Keratinocyte (primary cell): ENCODE data around the gene BEGAIN.

Source experiments
- EZH2 ChIP-seq: IDR thresholded peaks from one replicate; pipeline ENCODE4 v1.6.1; 2012; ENCODE audit warnings: inconsistent platforms, mild to moderate bottlenecking, low read length, moderate library complexity
- TF ChIP-seq, protein P1 (sequence below), 3 experiments: IDR thresholded peaks in 1 of 3; conservative IDR thresholded peaks in 1 of 3; optimal IDR thresholded peaks in 1 of 3; 2 replicates in 2 of 3; 3 replicates in 1 of 3; pipeline versions ENCODE3 to v1.5.1; 2011; ENCODE audit warnings: low read length in 3 of 3, mild to moderate bottlenecking in 3 of 3, moderate library complexity in 2 of 3, control low read depth in 1 of 3, inconsistent platforms in 1 of 3; ENCODE audit not compliant: insufficient read depth in 2 of 3; ENCODE audit errors: extremely low read depth in 1 of 3

DNA sequence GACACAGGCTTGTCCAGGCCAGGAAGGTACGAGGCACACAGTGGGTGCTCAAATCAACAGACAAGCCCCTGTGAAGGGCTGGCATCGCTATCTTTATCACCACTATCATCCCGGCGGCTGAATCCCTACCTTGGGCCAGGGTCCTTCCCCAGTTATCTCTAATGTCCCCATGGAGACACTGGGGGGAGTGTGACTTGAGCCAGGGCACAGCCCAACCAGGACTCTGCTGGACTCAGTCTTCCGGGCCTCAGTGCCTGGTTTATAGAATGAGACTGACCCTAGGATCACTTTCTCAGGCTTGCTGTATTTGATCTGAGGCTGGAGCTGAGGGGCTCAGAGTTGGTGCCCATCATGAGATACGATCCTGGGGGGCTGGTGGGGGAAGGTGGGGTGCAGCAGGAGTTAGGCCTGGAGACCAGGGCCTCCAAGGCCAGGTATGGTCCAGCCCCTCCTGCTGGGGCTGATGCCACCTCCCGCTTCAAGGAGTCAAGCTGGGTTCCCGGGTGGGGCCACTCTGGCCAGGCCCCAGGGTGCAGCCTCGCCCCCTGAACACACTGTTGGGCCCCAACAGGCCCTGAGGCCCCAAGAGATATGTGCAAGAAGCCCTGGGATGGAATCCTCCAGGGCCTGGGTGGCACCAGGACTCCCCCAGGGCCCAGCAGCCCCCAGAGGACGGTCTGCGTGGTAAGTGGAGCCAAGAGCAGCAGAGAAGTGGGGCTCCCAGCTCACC, 11.8 kb downstream of the BEGAIN start:
- TF ChIP-seq, protein P1, sequence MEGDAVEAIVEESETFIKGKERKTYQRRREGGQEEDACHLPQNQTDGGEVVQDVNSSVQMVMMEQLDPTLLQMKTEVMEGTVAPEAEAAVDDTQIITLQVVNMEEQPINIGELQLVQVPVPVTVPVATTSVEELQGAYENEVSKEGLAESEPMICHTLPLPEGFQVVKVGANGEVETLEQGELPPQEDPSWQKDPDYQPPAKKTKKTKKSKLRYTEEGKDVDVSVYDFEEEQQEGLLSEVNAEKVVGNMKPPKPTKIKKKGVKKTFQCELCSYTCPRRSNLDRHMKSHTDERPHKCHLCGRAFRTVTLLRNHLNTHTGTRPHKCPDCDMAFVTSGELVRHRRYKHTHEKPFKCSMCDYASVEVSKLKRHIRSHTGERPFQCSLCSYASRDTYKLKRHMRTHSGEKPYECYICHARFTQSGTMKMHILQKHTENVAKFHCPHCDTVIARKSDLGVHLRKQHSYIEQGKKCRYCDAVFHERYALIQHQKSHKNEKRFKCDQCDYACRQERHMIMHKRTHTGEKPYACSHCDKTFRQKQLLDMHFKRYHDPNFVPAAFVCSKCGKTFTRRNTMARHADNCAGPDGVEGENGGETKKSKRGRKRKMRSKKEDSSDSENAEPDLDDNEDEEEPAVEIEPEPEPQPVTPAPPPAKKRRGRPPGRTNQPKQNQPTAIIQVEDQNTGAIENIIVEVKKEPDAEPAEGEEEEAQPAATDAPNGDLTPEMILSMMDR (optimal IDR thresholded peaks at IDR 0.05 in 1 of 3, IDR thresholded peaks at IDR 0.05 in 1 of 3, conservative IDR thresholded peaks at IDR 0.05 in 1 of 3; ENCODE audit: extremely low read depth in 1 of 3, insufficient read depth in 2 of 3, low read length in 3 of 3), result no peak
- no peak for TF ChIP-seq EZH2
